GM18520 (cell line): ENCODE results near the gene FBXO34.

Experiments
- ATAC-seq: cut with Tn5 transposase; IDR thresholded peaks from one replicate; pipeline ENCODE4 v1.9.1; 2021; ENCODE audit not compliant: unreplicated experiment

The FBXO34 gene

DNA sequence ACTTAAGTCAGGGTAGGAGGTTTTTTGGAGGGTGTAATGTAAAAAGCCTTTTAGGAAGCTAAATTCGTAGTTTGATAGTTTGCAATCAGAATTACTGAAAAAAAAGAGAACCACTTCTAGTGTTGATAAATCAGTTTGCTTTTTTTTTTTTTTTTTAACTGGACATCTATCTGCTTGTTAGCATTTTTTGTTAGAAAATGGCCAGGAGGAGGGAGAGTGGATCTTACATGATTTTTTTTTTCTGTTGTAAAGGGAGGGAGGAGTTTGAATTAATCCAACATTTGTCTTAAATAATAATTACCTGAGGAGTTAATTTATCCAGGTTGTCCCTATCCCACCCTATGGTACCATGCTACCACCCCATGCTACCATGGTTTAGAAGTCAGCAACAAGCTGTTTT is 1.2 kb downstream of the FBXO34 start:
- ATAC-seq: no peak

DNA sequence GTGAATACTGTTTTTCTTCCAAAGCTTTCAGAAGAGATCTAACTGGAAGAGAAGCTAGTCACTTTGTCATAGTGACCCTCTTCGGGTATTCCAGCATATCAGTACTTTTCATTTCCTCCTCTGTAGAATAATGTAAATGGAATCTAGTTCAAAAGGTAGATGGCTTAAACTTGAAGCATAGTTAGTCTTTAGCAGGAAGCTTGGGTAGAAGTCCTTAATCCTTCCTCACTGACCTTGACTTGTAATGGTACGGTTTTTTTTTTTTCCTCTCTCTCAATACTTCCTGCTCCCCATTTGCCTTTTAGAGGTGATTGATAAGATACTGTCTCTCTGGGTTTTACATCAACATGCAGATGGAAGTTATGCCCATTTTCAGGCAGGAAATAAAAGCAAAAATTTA is 1.7 kb downstream of the FBXO34 start:
- ATAC-seq: no peak

DNA sequence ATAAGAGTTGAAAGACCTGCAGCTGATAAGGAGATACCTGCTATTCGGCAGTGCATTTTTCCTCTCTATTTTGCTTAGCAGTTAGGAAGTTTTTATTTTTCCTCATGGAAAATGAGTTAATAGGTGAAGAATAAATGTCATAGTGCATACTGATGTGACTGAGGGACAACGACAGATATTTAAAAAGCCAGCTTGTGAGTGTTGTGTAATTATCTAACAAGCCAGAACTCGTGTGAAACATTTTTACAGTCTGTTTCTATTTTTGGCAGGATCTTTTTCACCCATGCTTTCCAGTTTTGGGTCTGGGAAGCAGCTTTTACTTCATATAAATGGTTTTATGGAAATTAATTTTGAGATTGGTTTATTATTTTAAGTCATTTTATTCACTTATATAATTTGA is 2.9 kb downstream of the FBXO34 start:
- ATAC-seq: no peak

DNA sequence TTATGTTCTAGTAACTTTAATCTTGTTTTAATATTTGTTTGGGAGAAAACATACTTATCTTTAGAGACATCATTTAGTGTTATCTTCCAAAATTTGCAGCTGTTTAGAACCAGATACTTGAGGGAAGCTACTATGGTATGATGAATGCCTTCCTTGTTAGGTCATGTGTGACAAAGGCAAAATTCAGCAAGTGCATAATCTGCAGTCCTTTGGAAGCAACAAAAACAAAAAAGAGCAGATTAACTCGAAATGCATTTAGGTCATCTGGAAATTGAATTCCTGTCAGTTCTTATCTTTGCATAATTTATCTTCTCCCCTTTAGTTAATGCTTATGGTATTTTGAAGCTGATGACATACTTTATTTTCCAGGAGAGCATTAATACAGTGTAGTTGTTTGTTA is 3.5 kb downstream of the FBXO34 start:
- ATAC-seq: no peak

DNA sequence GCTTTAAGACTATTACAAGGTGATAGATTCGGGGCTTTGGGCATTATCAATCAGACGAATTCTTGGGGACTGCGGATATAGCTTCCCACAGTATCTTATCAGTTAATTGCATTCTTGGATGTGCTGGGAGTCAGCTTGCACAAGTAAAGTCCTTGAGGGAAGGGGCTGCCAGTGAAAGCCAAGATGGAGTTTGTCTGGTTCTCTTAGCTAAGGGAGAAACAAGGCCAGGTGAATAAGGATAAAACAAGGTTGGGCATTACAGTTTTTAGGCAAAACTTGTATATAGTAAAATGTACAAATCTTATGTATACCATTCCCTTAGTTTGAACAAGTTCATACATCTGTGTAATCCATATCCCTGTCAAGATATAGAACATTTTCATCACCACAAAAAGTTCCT is 5.5 kb downstream of the FBXO34 start:
- ATAC-seq: no peak

DNA sequence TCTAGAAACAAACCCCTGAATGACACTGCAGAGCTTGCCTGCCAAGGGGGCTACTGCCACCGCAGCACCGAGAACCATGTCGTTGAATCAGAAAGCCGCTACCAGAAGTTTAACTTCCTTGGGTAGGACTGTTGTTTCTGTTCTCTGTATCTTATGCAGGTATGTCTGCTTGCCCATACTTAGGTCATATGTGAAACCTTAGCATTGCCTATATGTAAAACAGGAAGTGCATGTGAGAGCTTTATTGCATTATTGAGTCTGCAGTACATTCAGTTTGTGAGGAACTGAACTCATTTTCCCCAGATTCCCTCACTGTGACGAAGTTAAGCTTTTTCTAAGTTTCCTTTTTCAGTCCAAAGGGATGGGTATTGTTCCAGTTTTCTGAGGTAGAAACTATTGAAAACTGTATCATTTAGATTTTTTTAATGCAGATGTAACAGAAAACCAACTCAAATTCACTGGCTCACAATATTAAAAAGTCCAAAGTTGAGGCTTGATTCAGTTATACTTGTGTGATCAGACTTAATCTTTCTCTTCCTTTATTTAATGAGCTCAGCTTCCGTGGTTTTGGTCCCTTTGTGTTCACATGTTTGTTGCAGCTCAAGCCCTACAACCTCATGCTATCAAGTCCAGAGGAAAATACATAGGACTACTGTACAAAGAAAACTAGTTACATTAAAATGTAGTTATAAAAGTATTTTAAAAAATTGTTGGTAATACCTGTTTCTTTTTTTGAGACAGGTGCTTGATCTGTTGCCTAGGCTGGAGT is 6.9 kb downstream of the FBXO34 start:
- ATAC-seq: peak; percentile 58

DNA sequence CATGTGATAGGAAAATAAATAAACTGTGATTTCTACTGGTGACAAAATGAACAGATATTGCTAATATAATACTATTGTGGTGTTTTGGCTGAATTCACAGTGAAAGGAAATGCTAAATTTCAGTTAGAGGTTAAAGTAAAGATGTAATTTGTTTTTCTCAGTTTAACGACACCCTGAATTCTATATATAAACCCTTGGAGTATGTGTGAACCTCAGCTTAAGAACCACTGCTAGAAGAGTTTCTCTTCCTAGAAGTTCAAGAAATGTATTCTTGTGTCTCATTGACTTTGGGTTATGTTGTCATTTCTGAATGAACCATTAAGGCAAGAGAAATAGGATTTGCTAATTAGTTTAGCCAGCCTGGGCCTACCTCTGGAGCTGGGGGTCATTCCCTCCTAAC is 8.2 kb downstream of the FBXO34 start:
- ATAC-seq: no peak

DNA sequence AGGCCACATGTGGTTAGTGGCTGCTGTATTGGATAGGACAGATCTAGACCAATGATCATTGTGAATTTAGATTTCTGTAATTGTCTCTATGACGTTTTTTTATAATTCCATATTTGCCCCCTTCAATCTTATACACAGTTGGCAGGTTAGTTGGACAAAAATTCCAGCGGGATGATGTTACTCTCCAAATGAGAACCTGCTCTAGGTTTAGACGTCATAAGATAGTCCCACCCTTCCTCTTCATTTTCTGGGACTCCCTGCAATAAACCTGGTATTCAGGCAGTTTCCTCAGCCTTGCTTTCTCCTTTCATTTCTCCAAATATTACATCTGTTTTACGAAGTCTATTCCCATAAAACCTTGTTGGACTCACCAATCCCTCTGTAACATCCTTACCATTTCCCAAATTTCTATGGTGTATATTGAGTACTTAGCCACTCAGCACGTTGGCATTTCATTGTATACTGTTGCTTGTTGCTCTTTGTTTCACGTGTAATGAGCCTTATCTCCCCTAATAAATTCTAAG is 10.2 kb downstream of the FBXO34 start:
- ATAC-seq: no peak

DNA sequence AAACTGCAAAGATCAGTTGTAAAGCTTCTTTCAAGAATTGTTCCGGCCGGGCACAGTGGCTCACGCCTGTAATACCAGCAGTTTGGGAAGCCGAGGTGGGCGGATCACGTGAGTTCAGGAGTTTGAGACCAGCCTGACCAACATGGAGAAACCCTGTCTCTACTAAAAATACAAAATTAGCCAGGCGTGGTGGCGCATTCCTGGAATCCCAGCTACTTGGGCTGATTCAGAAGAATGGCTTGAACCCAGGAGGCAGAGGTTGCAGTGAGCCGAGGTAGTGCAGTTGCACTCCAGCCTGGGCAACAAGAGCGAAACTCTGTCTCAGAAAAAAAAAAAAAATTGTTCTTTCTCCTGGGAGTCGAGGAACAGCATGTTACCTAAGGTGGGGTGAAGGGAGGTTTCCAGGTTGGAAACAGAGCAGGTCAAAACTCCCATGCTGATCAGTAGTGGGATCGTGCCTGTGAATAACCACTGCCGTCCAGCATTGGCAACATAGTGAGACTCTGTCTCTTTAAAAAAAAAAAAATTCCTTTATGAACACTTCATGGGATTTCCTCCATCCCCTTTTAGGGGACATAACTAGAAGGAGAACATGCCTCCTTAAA is 13.9 kb downstream of the FBXO34 start:
- no peak for ATAC-seq

DNA sequence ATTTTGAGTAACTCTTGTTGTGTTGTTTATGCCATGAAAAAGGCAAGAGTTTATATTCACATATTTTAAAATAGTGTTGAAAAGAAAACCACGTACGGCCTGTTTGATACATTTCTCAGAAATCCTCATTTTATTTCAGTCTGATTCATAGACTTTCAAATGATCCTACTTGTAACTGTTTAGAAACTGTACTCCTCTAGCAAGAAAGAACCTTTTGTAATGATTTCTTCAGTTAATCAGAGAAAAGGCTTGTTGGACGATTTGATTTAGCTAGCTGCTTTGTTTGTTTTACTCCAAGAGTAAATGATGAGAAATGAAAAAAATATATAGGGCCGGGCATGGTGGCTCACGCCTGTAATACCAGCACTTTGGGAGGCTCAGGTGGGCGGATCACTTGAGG is 17.2 kb downstream of the FBXO34 start:
- ATAC-seq: no peak

DNA sequence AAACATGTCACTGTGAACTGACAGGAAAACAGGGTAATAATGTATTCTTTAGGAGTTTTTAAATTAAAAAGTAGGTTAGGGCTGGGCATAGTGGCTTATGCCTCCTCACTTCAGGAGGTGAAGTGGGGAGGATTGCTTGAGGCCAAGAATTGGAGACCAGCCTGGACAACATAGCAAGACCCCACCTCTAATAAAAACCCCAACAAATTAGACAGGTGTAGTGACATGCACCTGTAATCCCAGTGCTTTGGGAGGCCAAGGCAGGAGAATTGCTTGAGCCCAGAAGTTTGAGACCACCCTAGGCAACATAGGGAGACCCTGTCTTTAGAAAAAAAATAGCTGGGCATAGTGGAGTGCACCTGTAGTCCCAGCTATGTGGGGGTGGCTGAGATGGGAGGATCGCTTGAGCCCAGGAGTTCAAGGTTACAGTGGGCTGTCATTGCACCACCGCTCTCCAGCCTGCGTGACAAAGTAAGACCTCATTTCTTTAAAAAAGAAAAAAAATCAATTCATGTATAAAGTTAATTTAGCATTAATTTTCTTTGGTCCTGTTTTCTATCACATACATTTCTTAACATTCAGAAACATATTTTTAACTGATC is 20.4 kb downstream of the FBXO34 start:
- ATAC-seq: no peak

DNA sequence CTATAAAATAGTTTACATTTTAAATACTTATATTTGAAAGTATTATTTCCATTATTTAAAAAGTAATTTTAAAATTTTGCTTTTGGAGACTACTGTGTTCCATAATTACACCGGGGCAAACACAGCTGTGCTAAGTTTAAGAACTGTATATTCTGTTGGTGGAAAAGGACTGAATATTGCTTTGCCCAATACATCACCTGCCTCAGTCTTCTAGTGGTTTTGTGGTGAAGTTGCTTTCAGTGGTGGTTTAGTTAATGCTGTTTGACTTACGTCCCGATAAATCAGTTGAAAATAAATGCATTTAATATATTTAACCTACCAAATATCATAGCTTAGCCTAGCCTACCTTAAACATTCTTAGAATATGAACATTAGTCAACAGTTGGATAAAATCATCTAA is 23.4 kb downstream of the FBXO34 start:
- ATAC-seq: no peak

DNA sequence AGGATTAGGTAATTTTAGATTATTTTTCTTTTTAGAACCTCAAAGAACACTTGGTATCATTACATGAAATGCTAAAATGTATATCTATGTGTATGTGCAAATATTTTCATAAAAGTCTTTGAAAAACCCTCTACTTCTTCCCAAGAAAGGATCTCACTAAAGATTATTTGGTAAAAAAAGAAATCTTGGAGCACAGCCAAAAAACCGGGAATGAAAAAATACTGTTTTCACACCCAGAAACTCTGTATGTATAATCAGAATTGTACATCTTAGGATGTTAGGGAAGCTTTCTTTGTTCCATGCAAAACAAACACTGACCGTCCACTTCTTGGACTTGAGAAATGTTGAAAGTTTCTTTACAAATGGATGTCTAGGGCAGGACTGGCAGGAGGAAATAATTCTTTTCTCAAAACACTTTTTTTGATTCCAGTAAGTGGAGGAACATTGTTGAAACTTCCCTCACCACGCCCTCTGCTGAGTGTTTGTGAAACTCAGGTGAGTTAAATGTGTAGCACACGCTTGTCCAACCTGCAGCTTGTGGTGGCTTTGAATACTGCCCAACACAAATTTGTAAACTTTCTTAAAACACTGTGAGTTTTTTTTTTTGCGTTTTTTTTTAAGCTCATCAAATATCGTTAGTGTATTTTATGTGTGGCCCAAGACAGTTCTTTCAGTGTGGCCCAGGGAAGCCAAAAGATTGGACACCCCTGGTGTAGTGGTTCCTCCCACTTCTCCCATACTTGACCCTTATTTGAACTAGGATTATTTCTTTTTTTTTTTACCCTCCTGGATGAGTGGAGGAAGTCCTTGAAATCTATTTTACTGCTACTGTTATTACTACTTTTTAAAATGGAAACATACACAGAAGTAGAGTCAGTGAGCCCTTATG is 26.6 kb downstream of the FBXO34 start:
- ATAC-seq: no peak

DNA sequence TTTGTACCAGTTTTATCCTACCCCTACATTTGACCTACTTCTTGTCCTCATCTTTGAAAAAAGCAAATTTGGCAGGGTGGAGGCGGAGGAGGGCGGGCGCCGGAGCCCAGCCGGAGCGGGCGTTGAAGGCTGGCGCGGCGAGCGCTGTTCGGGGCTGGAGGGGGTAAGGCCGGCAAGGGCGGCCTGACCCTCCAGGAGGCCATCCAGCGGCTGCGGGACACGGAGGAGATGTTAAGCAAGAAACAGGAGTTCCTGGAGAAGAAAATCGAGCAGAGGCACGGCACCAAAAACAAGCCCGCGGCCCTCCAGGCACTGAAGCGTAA is 27.2 kb downstream of the FBXO34 start:
- no peak for ATAC-seq

DNA sequence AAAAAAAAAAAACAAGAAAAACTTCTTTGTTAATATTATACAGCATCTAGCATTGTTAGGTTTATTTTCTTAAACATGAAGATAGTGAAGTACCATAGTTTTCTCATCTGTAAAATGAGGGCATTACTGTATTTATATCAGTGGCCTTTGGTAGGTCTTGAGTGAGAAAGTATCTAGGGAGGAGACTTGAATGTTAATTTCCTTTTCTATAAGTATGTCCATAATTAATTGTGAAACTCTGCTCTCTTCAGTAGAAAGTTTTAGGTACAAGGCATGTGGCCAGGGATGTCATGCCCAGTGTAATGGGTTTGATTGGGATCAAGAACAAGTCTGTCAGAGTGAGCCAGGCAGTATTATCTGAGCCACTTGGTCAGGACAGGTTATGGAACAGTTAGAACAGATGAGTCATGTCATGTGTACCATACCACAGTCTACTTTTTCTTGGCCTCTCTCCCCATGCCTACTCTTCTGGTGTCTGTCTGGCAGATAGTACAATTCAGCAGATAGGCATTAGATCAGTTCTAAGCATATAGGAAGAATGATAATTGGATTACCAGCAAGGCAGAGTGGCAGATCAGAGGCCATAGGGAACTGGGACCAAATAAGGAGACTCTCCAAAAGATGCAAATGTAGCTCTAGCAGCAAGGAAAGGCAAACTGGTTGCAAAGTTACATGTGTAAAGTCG is 30.4 kb downstream of the FBXO34 start:
- no peak for ATAC-seq

DNA sequence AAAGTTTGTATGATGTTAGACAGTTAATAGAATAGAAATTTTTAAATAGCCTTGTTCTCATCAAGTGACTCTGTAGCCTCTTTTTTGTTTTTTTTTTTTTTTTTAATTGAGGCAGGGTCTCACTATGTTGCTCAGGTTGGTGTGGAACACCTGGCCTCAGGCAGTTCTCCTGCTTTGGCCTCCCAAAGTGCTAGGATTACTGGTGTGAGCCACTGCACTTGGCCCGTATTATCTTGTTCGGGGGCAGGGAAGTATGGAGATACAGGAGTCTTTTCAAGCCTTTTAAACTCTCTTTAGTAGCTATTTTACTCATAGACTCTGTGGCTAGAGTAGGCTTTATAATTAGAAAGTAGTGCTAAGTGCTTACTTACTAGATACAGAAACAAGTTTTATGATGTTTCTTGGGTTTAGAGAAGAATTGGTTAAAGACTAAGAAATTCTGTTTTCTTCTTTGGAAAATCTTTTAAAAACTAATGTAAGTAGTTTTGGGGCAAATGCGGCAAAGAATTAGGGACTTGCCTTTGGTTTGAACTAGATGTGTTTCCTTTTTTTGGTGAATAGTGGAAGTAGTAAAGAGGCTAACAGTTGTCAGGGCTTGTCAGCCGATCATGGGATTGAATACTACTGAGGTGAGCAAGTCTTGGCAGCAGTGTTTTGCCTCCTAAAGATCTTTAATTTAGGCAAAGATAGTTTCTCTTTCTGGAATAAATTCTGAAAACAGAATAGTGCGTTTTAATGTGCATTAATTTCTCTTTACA is 31.3 kb downstream of the FBXO34 start:
- no peak for ATAC-seq

DNA sequence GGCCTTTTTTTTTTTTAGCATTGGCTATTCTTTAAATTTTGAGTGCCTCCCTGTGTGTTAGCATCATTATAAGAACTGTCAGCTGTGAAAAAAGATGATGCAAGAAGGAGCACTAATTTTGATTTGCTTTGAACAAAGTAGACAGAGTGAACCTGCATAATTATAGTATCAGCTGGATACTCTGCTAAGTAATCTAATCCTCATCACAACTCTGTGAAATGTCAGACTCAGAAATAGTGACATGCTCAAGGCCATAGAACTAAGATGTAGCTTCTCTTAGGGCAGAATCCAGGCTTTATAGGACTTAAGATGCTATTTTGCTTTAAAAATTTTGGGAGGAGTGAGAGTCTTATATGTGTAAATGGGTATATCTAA is 31.9 kb downstream of the FBXO34 start:
- no peak for ATAC-seq

DNA sequence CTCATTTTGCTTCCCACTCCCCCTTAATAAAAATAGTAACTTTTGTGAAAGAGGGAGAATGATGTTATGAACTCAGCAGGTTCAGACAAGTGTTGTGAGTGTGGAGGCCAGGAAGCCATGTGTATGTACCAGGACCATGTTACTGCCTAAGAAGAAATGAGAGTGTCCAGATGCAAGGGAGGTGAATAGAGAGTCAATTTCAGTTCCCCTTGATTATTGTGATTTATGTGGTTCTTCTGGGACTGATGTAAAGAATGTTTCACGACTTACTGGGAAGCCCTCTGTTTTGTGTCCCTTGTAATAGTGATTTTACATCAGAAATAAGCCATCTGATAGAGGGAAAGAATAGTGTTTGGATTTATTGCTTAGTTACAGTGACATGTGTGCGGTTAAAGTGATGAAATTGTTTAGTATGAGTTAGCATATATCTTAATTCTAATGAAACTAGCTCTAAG is 32.5 kb downstream of the FBXO34 start:
- ATAC-seq: no peak

DNA sequence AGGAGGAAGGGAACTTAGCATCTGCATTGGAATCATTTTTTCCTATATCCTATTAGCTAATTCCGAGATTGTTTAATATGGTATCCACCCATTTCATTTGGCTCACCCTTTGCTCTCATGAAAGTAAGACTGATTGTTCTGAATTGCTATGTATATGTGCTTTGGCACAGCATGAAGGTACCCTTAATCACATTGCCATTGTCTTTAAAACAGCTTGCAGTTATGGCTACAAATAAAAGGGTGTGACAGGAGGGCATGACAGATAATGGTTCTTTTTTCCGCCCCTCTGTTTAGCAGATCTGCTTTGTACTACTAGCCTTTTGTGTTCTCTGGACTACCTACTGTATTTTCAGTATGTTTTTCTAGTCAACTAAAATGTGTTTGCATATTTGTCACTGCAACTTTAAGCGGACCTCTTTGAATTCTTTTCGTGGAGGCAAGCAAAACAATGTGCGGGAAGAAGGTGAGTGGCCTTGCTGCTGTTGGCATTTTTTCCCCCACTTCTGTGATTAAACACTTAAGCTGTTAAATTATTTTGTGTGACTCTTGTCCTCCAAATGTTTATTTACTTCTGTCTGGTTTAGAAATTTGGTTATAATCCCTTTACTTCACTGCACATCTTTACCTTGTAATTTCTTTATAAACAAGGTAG is 35.8 kb downstream of the FBXO34 start:
- no peak for ATAC-seq

DNA sequence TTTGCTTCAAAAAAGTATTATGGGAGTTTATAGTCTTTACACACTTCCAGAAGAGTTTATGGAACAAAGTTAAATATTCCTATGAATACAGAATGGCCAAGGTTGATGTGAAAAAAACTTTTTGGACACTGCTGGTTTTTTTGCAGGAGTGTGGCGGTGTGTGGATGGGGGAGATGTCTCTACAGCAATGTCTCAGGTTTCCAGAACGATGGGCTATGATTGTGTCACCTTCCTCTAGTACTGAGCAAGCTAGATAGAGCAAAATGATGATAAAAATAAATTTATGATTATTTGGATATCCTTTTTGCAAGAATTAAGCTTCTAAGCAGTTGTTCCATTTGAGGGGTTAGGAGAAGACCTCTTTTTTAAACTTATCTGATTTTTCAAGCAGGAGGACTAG is 37.9 kb downstream of the FBXO34 start:
- no peak for ATAC-seq
